Gastrocnemius medialis (tissue), 4 donors: ENCODE measurements around the gene KCNQ5. TPM values are rescaled to one million over a fixed set of nuclear protein-coding genes. Genes with fewer than 3 reads are reported as not detected.
A peak's percentile ranks its signal among the peaks of the same experiment; 100 is the strongest.

Source experiments
- ATAC-seq, 2 donors: fragments of 150-250 bp; one replicate each; pipeline ENCODE4 v1.9.1; 2016
- DNase-seq, 2 donors: peaks; one replicate each; pipeline ENCODE4 v3.0.0-alpha.2; 2019
- H3K27ac ChIP-seq, 4 donors: fragments of 200-600 bp; sonication (generic); 1 replicate in 1 of 4; 2 replicates in 3 of 4; pipeline ENCODE4 v1.5.1; 2016 to 2018; ENCODE audit warnings: mild to moderate bottlenecking in 2 of 4, moderate library complexity in 1 of 4
- H3K27me3 ChIP-seq, 3 donors: fragments of 200-600 bp; sonication (generic) in 2 of 3; 1 replicate in 1 of 3; 2 replicates in 2 of 3; pipeline versions ENCODE4 v1.5.1 to v1.6.0; 2016 to 2019; ENCODE audit warnings: mild to moderate bottlenecking in 1 of 3, moderate library complexity in 1 of 3
- H3K36me3 ChIP-seq, 2 donors: fragments of 200-600 bp; sonication (generic) in 1 of 2; one replicate each; pipeline ENCODE4 v1.5.1; 2017 to 2018
- H3K4me1 ChIP-seq, 2 donors: fragments of 200-600 bp; sonication (generic) in 1 of 2; one replicate each; pipeline ENCODE4 v1.5.1; 2016 to 2017; ENCODE audit warnings: mild to moderate bottlenecking in 2 of 2
- H3K4me3 ChIP-seq, 4 donors: fragments of 200-600 bp; sonication (generic) in 3 of 4; 1 replicate in 1 of 4; 2 replicates in 3 of 4; pipeline ENCODE4 v1.5.1; 2016 to 2019; ENCODE audit warnings: mild to moderate bottlenecking in 2 of 4
- H3K9me3 ChIP-seq, 3 donors: fragments of 200-600 bp; sonication (generic) in 2 of 3; 1 replicate in 1 of 3; 2 replicates in 2 of 3; pipeline ENCODE4 v1.5.1; 2016 to 2019
- CTCF ChIP-seq, 5 experiments: fragments of 450-650 bp in 3 of 5; fragments of 200-600 bp in 2 of 5; sonication (generic) in 2 of 5; IDR thresholded peaks in 4 of 5; conservative IDR thresholded peaks in 1 of 5; 1 replicate in 4 of 5; 2 replicates in 1 of 5; pipeline ENCODE4 v1.5.1; 2016 to 2019; ENCODE audit warnings: antibody characterized with exemption in 5 of 5, mild to moderate bottlenecking in 3 of 5, moderate library complexity in 3 of 5
- POLR2A ChIP-seq, 2 donors: fragments of 450-650 bp; IDR thresholded peaks; one replicate each; pipeline ENCODE4 v1.6.1; 2017; ENCODE audit warnings: antibody characterized with exemption in 2 of 2, mild to moderate bottlenecking in 2 of 2, moderate library complexity in 2 of 2
- in situ Hi-C, 4 donors: fragments of 200-750 bp; cut with MboI; loops; one replicate each; pipeline versions ENCODE4 v1.15.0 to v1.8.0; 2017; ENCODE audit warnings: low sequenced_read_pairs in 4 of 4
- intact Hi-C: fragments of 100-400 bp; cut with DNase I; formaldehyde crosslinking; loops from one replicate; pipeline ENCODE4 v1.15.1; 2023; ENCODE audit warnings: low total_unique reads
- total RNA-seq, 4 donors: library from RNA; depleted of rRNA; stranded (reverse); fragments of >200 nt; gene quantifications; one replicate each; pipeline versions ENCODE4 v1.1.0 to v1.2.3, GENCODE V29; 2016

KCNQ5 gene
- total RNA-seq, 4 donors from 2014 or later: 5.3 to 19.3 (median 15.1) TPM

GRCh38 chr6:73036689-73037088, 414.8 kb downstream of the KCNQ5 start:
- ATAC-seq: no peak
- no peak for TF ChIP-seq POLR2A (IDR thresholded peaks at IDR 0.05)
- TF ChIP-seq CTCF (IDR thresholded peaks at IDR 0.05 in 4 of 5, conservative IDR thresholded peaks at IDR 0.05 in 1 of 5): no peak

GRCh38 chr6:73041051-73041450, 419.2 kb downstream of the KCNQ5 start:
- DNase-seq (no peak), ATAC-seq (no peak)
- H3K9me3 ChIP-seq: no peaks in the 10 kb centered on the region
- no peaks in the 10 kb centered on the region for H3K27me3 ChIP-seq
- no peak overlapping the region for H3K4me3 ChIP-seq
- no peak for TF ChIP-seq POLR2A (IDR thresholded peaks at IDR 0.05)
- no peak for TF ChIP-seq CTCF (IDR thresholded peaks at IDR 0.05 in 4 of 5, conservative IDR thresholded peaks at IDR 0.05 in 1 of 5)
- intact Hi-C loops (no loop called here), in situ Hi-C loops (no loop called here)
- no peaks in the 10 kb centered on the region for H3K36me3 ChIP-seq
- peaks cover 3 to 7% of the 10 kb centered on the region in 2 donors for H3K4me1 ChIP-seq
- no peak overlapping the region for H3K27ac ChIP-seq

More at GRCh38 chr6:73036689-73037088, 414.8 kb downstream of the KCNQ5 start:
- Histone ChIP-seq H3K27me3 (no peaks in the 10 kb centered on the region), H3K36me3 (no peaks in the 10 kb centered on the region), H3K9me3 (no peaks in the 10 kb centered on the region), H3K27ac (no peak overlapping the region), H3K4me1 (no peaks in the 10 kb centered on the region), H3K4me3 (no peak overlapping the region)
- no peak for DNase-seq
- intact Hi-C loops: no loop called here
- in situ Hi-C loops: no loop called here

- DNase-seq: no peak
These were observed 421.0 kb downstream of the KCNQ5 start for GRCh38 chr6:73042892-73043291.

GRCh38 chr6:73043446-73043845, 421.6 kb downstream of the KCNQ5 start:
- Histone ChIP-seq H3K4me3 (no peak overlapping the region), H3K36me3 (no peaks in the 10 kb centered on the region), H3K27ac (no peak overlapping the region), H3K27me3 (no peaks in the 10 kb centered on the region), H3K9me3 (no peaks in the 10 kb centered on the region), H3K4me1 (peaks cover 3 to 7% of the 10 kb centered on the region in 2 donors)
- TF ChIP-seq POLR2A (IDR thresholded peaks at IDR 0.05) (no peak), CTCF (IDR thresholded peaks at IDR 0.05 in 4 of 5, conservative IDR thresholded peaks at IDR 0.05 in 1 of 5) (no peak)
- in situ Hi-C loops: no loop called here
- ATAC-seq (peak in 1 of 2 donors; percentile 23), DNase-seq (no peak)
- intact Hi-C loops: no loop called here

More at GRCh38 chr6:73042892-73043291, 421.0 kb downstream of the KCNQ5 start:
- Histone ChIP-seq H3K27me3 (no peaks in the 10 kb centered on the region), H3K9me3 (no peaks in the 10 kb centered on the region), H3K4me3 (no peak overlapping the region), H3K36me3 (no peaks in the 10 kb centered on the region), H3K27ac (no peak overlapping the region), H3K4me1 (peaks cover 3 to 7% of the 10 kb centered on the region in 2 donors)
- no peak for ATAC-seq
- TF ChIP-seq POLR2A (IDR thresholded peaks at IDR 0.05) (no peak), CTCF (IDR thresholded peaks at IDR 0.05 in 4 of 5, conservative IDR thresholded peaks at IDR 0.05 in 1 of 5) (no peak)
- in situ Hi-C loops: no loop called here
- intact Hi-C loops: no loop called here

GRCh38 chr6:73045609-73046008, 423.7 kb downstream of the KCNQ5 start:
- Histone ChIP-seq H3K27me3 (no peaks in the 10 kb centered on the region), H3K9me3 (no peaks in the 10 kb centered on the region), H3K4me1 (peaks cover 3 to 7% of the 10 kb centered on the region in 2 donors), H3K36me3 (no peaks in the 10 kb centered on the region), H3K27ac (no peak overlapping the region), H3K4me3 (no peak overlapping the region)
- no peak for DNase-seq
- in situ Hi-C loops: no loop called here
- ATAC-seq: no peak
- TF ChIP-seq POLR2A (IDR thresholded peaks at IDR 0.05) (no peak), CTCF (IDR thresholded peaks at IDR 0.05 in 4 of 5, conservative IDR thresholded peaks at IDR 0.05 in 1 of 5) (no peak)
- intact Hi-C loops: no loop called here
